SK-N-SH (cell line): ENCODE data around the gene KLF16. TPM values are rescaled to one million over a fixed set of nuclear protein-coding genes. Genes with fewer than 3 reads are reported as not detected.

Experiments used
- CTCF ChIA-PET: fragments of 300-600, 350-600 bp; formaldehyde crosslinking; extraction: SDS; loops from one replicate; lab custom pipeline; 2021; lab: Yijun Ruan, JAX
- POLR2A ChIA-PET: fragments of 350-600 bp; sonication (Branson Sonifier 250); formaldehyde crosslinking; extraction: SDS; loops from one replicate; lab custom pipeline; 2020; ENCODE audit warnings: antibody characterized with exemption, inconsistent platforms; lab: Yijun Ruan, JAX
- DNase-seq: peaks from one replicate; pipeline ENCODE4 v3.0.0; 2012
- H2AFZ ChIP-seq: fragments of 200-600 bp; sonication (generic); 2 replicates; pipeline ENCODE4 v1.8.1; 2016; ENCODE audit warnings: antibody characterized with exemption, mild to moderate bottlenecking, low read depth
- H3F3A ChIP-seq: fragments of 200-600 bp; sonication (generic); replicated peaks from 2 replicates; pipeline ENCODE3; 2016; ENCODE audit warnings: antibody characterized with exemption, mild to moderate bottlenecking; ENCODE audit not compliant: insufficient read depth
- H3K27ac ChIP-seq, 2 experiments: fragments of 200-500 bp in 1 of 2; fragments of 200-600 bp in 1 of 2; sonication (Bioruptor generic) in 1 of 2; sonication (generic), shearing (Covaris generic) in 1 of 2; 2 replicates each; pipeline versions ENCODE4 v1.5.1 to v1.6.1; 2014 to 2016; ENCODE audit warnings: low read depth in 2 of 2, inconsistent platforms in 1 of 2, low read length in 1 of 2, mild to moderate bottlenecking in 1 of 2, mixed read lengths in 1 of 2
- H3K27me3 ChIP-seq: fragments of 200-600 bp; sonication (generic), shearing (Covaris generic); 2 replicates; pipeline ENCODE4 v1.6.1; 2016; ENCODE audit warnings: mixed run types; ENCODE audit not compliant: insufficient read depth
- H3K36me3 ChIP-seq, 2 experiments: fragments of 200-500 bp in 1 of 2; fragments of 200-600 bp in 1 of 2; sonication (Bioruptor generic) in 1 of 2; sonication (generic) in 1 of 2; replicated peaks in 1 of 2; 2 replicates each; pipeline versions ENCODE3 to v1.5.1; 2014 to 2016; ENCODE audit warnings: low read length in 1 of 2, mild to moderate bottlenecking in 1 of 2; ENCODE audit not compliant: insufficient read depth in 2 of 2, control insufficient read depth in 1 of 2
- H3K4me1 ChIP-seq, 2 experiments: fragments of 200-500 bp in 1 of 2; fragments of 200-600 bp in 1 of 2; sonication (Bioruptor generic) in 1 of 2; sonication (generic), shearing (Covaris generic) in 1 of 2; 2 replicates each; pipeline versions ENCODE4 v1.5.1 to v1.6.1; 2014 to 2016; ENCODE audit warnings: low read depth in 1 of 2, low read length in 1 of 2, mixed run types in 1 of 2; ENCODE audit not compliant: insufficient read depth in 2 of 2, control insufficient read depth in 1 of 2
- H3K4me2 ChIP-seq: fragments of 200-600 bp; sonication (generic), shearing (Covaris generic); 2 replicates; pipeline ENCODE4 v1.6.1; 2017; ENCODE audit warnings: mixed run types
- H3K4me3 ChIP-seq, 2 experiments: fragments of 200-500 bp in 1 of 2; fragments of 200-600 bp in 1 of 2; sonication (Bioruptor generic) in 1 of 2; sonication (generic), shearing (Covaris generic) in 1 of 2; 2 replicates each; pipeline versions ENCODE4 v1.5.1 to v1.8.1; 2014 to 2016; ENCODE audit warnings: low read depth in 2 of 2, inconsistent platforms in 1 of 2, low read length in 1 of 2, mild to moderate bottlenecking in 1 of 2, mixed read lengths in 1 of 2, moderate library complexity in 1 of 2
- H3K79me2 ChIP-seq: fragments of 200-600 bp; sonication (generic); 2 replicates; pipeline ENCODE4 v1.8.1; 2017; ENCODE audit warnings: mild to moderate bottlenecking; ENCODE audit not compliant: insufficient read depth
- H3K9ac ChIP-seq: fragments of 200-600 bp; sonication (generic); 2 replicates; pipeline ENCODE4 v1.6.1; 2017; ENCODE audit warnings: mixed run types
- H3K9me2 ChIP-seq: fragments of 200-600 bp; sonication (generic); 2 replicates; pipeline ENCODE4 v1.6.1; 2017; ENCODE audit warnings: mixed run types
- H3K9me3 ChIP-seq: fragments of 200-600 bp; sonication (generic); 2 replicates; pipeline ENCODE4 v1.6.1; 2017; ENCODE audit warnings: mixed run types, mild to moderate bottlenecking, moderate library complexity
- H4K20me1 ChIP-seq: fragments of 200-600 bp; sonication (generic); 2 replicates; pipeline ENCODE4 v1.6.1; 2017; ENCODE audit warnings: mild to moderate bottlenecking, mixed run types; ENCODE audit not compliant: insufficient read depth
- EP300 ChIP-seq, 2 experiments: IDR thresholded peaks; 2 replicates each; pipeline versions ENCODE4 v1.4.0 to v1.6.1; 2012; ENCODE audit warnings: borderline replicate concordance in 1 of 2, low read depth in 1 of 2, low read length in 1 of 2
- FOSL2 ChIP-seq: IDR thresholded peaks from 2 replicates; pipeline ENCODE4 v1.4.0; 2012; ENCODE audit warnings: low read depth, mild to moderate bottlenecking, moderate library complexity, borderline replicate concordance
- FOXJ3 ChIP-seq: sonication (generic); formaldehyde crosslinking; IDR thresholded peaks from 2 replicates; pipeline ENCODE4 v1.5.1; 2020; ENCODE audit warnings: mild to moderate bottlenecking, missing genetic modification reagents
- GATA2 ChIP-seq: sonication (generic); formaldehyde crosslinking; IDR thresholded peaks from 2 replicates; pipeline ENCODE4 v1.5.0; 2020; ENCODE audit warnings: mild to moderate bottlenecking, missing genetic modification reagents
- JUND ChIP-seq: IDR thresholded peaks from 2 replicates; pipeline ENCODE4 v1.4.0; 2012
- MXI1 ChIP-seq: IDR thresholded peaks from 2 replicates; pipeline ENCODE4 v1.6.1; 2012; ENCODE audit warnings: mild to moderate bottlenecking, low read depth, low read length, improper control_type of control experiment
- NFIC ChIP-seq: IDR thresholded peaks from 2 replicates; pipeline ENCODE4 v1.4.0; 2012; ENCODE audit warnings: borderline replicate concordance
- RAD21 ChIP-seq: IDR thresholded peaks from 2 replicates; pipeline ENCODE4 v1.6.1; 2012; ENCODE audit warnings: mild to moderate bottlenecking, low read length
- RFX5 ChIP-seq: IDR thresholded peaks from 2 replicates; pipeline ENCODE4 v1.6.1; 2012; ENCODE audit warnings: mild to moderate bottlenecking, improper control_type of control experiment, low read length
- TAF1 ChIP-seq: IDR thresholded peaks from 2 replicates; pipeline ENCODE4 v1.6.1; 2012; ENCODE audit warnings: low read depth, mild to moderate bottlenecking, low read length, moderate library complexity, borderline replicate concordance
- USF1 ChIP-seq: IDR thresholded peaks from 2 replicates; pipeline ENCODE4 v1.4.0; 2012; ENCODE audit warnings: low read depth, borderline replicate concordance
- WGBS: methylation state at CpG from one replicate; pipeline ENCODE4 v1.1.6; 2017; ENCODE audit warnings: low lambda C conversion rate; 5-methylcytosine and 5-hydroxymethylcytosine counted together
- polyA plus RNA-seq, 3 experiments: library from polyadenylated mRNA; depleted of rRNA; stranded (reverse); fragments of >200 nt; gene quantifications; 2 replicates each; pipeline ENCODE4 v1.2.3, GENCODE V29; 2012
- TF ChIP-seq, protein P1 (sequence below): IDR thresholded peaks from 2 replicates; pipeline ENCODE4 v1.6.1; 2012; ENCODE audit warnings: mild to moderate bottlenecking, low read depth, low read length, moderate library complexity

KLF16 gene
- polyA plus RNA-seq, 1 of the 3 experiments (the other 2 are of a cell fraction), result 16.1 TPM

DNA sequence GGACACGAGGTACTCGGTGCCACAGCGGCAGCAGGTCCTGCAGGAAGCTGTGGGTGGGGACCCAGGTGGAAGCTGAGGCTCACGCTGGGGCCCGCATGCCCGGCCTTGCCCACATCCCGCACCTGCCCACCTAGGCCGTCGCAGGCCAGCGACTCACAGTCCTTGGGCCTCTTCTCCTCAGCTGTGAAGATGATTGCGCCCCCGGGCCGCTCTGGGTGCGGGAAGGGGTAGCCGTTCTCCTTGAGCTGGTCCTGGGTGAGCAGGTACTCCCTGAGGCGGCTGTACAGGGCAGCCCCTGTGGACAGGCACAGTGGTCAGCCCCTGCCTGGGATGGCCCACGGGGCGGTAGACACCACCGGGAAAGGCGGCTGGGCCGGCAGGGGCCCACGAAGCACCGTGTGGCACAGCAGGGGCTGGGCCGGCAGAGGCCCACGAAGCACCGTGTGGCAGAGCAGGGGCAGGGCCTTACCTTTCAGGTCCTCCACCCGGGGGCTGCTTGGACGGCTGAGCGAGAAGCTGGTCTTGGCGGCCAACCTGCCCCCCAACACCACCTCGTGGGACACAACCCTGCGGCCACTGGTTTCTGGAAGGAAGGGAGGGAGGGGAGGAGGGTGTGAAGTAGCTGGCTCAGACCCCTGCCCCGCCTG, 44.7 kb downstream of the KLF16 start:
- H3K79me2 ChIP-seq, result no peaks in the 10 kb centered on the region
- no peaks in the 10 kb centered on the region for H3K4me1 ChIP-seq
- H3K9me3 ChIP-seq, result no peaks in the 10 kb centered on the region
- H3K4me2 ChIP-seq, result no peak overlapping the region
- H3K4me3 ChIP-seq, result no peak overlapping the region
- H3F3A ChIP-seq, result no peaks in the 10 kb centered on the region
- 100% methylated on average over 1 of the region's 33 CpGs for WGBS
- H3K36me3 ChIP-seq, result peaks cover 3 to 62% of the 10 kb centered on the region in 2 experiments
- DNase-seq, result no peak
- no peak overlapping the region; a peak in 1 of 4 replicates for H3K27ac ChIP-seq
- H3K9me2 ChIP-seq, result no peaks in the 10 kb centered on the region
- no peak overlapping the region for H2AFZ ChIP-seq
- H4K20me1 ChIP-seq, result 0 out of 2 replicates have a peak, but pooled peaks cover 4% of the 10 kb centered on the region
- TF ChIP-seq RFX5, result no peak
- TF ChIP-seq MXI1, result no peak
- TF ChIP-seq, protein P1, sequence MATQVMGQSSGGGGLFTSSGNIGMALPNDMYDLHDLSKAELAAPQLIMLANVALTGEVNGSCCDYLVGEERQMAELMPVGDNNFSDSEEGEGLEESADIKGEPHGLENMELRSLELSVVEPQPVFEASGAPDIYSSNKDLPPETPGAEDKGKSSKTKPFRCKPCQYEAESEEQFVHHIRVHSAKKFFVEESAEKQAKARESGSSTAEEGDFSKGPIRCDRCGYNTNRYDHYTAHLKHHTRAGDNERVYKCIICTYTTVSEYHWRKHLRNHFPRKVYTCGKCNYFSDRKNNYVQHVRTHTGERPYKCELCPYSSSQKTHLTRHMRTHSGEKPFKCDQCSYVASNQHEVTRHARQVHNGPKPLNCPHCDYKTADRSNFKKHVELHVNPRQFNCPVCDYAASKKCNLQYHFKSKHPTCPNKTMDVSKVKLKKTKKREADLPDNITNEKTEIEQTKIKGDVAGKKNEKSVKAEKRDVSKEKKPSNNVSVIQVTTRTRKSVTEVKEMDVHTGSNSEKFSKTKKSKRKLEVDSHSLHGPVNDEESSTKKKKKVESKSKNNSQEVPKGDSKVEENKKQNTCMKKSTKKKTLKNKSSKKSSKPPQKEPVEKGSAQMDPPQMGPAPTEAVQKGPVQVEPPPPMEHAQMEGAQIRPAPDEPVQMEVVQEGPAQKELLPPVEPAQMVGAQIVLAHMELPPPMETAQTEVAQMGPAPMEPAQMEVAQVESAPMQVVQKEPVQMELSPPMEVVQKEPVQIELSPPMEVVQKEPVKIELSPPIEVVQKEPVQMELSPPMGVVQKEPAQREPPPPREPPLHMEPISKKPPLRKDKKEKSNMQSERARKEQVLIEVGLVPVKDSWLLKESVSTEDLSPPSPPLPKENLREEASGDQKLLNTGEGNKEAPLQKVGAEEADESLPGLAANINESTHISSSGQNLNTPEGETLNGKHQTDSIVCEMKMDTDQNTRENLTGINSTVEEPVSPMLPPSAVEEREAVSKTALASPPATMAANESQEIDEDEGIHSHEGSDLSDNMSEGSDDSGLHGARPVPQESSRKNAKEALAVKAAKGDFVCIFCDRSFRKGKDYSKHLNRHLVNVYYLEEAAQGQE, result no peak
- no peak for TF ChIP-seq GATA2 (CRISPR knock-in tag)
- no peak for TF ChIP-seq FOSL2
- TF ChIP-seq TAF1, result no peak
- no peak for TF ChIP-seq EP300 (IDR thresholded peaks at IDR 0.05; ENCODE audit: borderline replicate concordance in 1 of 2, low read depth in 1 of 2, low read length in 1 of 2)
- TF ChIP-seq FOXJ3, result no peak
- ChIA-PET CTCF (interaction anchor here (0.7 to 2.4 kb wide), 9 partner anchors 8 to 146 kb away, joined by 3 to 11 read pairs (median 4); no protein-coding TSS in a partner anchor), POLR2A (no interaction called here)
- H3K9ac ChIP-seq, result no peak overlapping the region
- H3K27me3 ChIP-seq, result no peaks in the 10 kb centered on the region

- H3K4me1 ChIP-seq, result peaks cover 0 to 8% of the 10 kb centered on the region in 2 experiments; a peak in 1 of 4 replicates
- H3K4me3 ChIP-seq, result no peak overlapping the region
- H3K4me2 ChIP-seq, result no peak overlapping the region
- no peaks in the 10 kb centered on the region for H3K9me2 ChIP-seq
- no peak overlapping the region for H3K27ac ChIP-seq
- no peaks in the 10 kb centered on the region for H3K27me3 ChIP-seq
- CTCF ChIA-PET, result interaction anchor here (0.7 to 1.9 kb wide), 4 partner anchors 9 to 23 kb away, joined by 4 to 11 read pairs (median 4); no protein-coding TSS in a partner anchor
- no peak for TF ChIP-seq JUND
- no peak for TF ChIP-seq USF1
- TF ChIP-seq EP300 (IDR thresholded peaks at IDR 0.05; ENCODE audit: borderline replicate concordance in 1 of 2, low read depth in 1 of 2, low read length in 1 of 2), result no peak
- no peak for TF ChIP-seq GATA2 (CRISPR knock-in tag)
- no peak for TF ChIP-seq NFIC
- TF ChIP-seq RAD21, result no peak
- TF ChIP-seq, all 33 proteins: peak for 0
- 0 out of 2 replicates have a peak, but pooled peaks cover 4% of the 10 kb centered on the region for H4K20me1 ChIP-seq
- POLR2A ChIA-PET, result interaction anchor here (1.0 kb wide), 1 partner anchor 10 kb away, joined by 3 read pairs; no protein-coding TSS in a partner anchor
- H3F3A ChIP-seq, result peaks cover 4% of the 10 kb centered on the region
- H2AFZ ChIP-seq, result no peak overlapping the region
- no peaks in the 10 kb centered on the region for H3K9me3 ChIP-seq
- H3K79me2 ChIP-seq, result no peaks in the 10 kb centered on the region
- DNase-seq, result no peak
- H3K9ac ChIP-seq, result no peak overlapping the region
- H3K36me3 ChIP-seq, result peaks cover 3 to 54% of the 10 kb centered on the region in 2 experiments
- WGBS, result 95% methylated on average over 13 of the region's 25 CpGs
Observed at GRCh38 chr19:1817553-1818179, 45.7 kb downstream of the KLF16 start.
